Testis (tissue), 3 donors: ENCODE data around the gene RASA3. TPM values are rescaled to one million over a fixed set of nuclear protein-coding genes. Genes with fewer than 3 reads are reported as not detected.

Experiments used
- DNase-seq: peaks from one replicate; pipeline ENCODE4 v3.0.0-alpha.2; 2019
- H3K27ac ChIP-seq, 2 donors: fragments of 200-600 bp; sonication (generic); one replicate each; pipeline ENCODE4 v1.5.1; 2019
- H3K27me3 ChIP-seq: fragments of 200-600 bp; sonication (generic); one replicate; pipeline ENCODE4 v1.5.1; 2019
- H3K36me3 ChIP-seq: fragments of 200-600 bp; sonication (generic); one replicate; pipeline ENCODE4 v1.5.1; 2017; ENCODE audit warnings: low read depth; ENCODE audit errors: missing control alignments
- H3K4me1 ChIP-seq: fragments of 200-600 bp; sonication (generic); one replicate; pipeline ENCODE4 v1.5.1; 2019
- H3K4me3 ChIP-seq, 2 donors: fragments of 200-600 bp; sonication (generic); one replicate each; pipeline ENCODE4 v1.5.1; 2017 to 2019
- H3K9me3 ChIP-seq: fragments of 200-600 bp; sonication (generic); one replicate; pipeline ENCODE4 v1.5.1; 2017
- CTCF ChIP-seq, 3 experiments: fragments of 450-650 bp in 2 of 3; fragments of 200-600 bp in 1 of 3; sonication (generic) in 1 of 3; IDR thresholded peaks; one replicate each; pipeline ENCODE4 v1.5.1; 2016 to 2019; ENCODE audit warnings: antibody characterized with exemption in 3 of 3, mild to moderate bottlenecking in 2 of 3, moderate library complexity in 1 of 3
- POLR2A ChIP-seq: fragments of 450-650 bp; IDR thresholded peaks from one replicate; pipeline ENCODE4 v1.6.1; 2017; ENCODE audit warnings: antibody characterized with exemption, mild to moderate bottlenecking, moderate library complexity
- WGBS, 2 donors: methylation state at CpG; one replicate each; pipeline ENCODE4 v1.1.5; 2018; 5-methylcytosine and 5-hydroxymethylcytosine counted together
- intact Hi-C: fragments of 100-400 bp; cut with DNase I; formaldehyde crosslinking; loops from one replicate; pipeline ENCODE4 v1.15.1; 2023; ENCODE audit warnings: low total_unique reads
- polyA plus RNA-seq: library from polyadenylated mRNA; stranded (reverse); fragments of 350-450 nt; fragmentation: Illumina TruSeq; extraction: RNeasy Lipid Tissue Mini Kit (QIAGEN cat#74804); gene quantifications from one replicate; pipeline ENCODE4 v1.2.3, GENCODE V29; 2014; ENCODE audit warnings: low read depth, low replicate concordance; ENCODE audit not compliant: insufficient read depth
- total RNA-seq, 2 donors: library from RNA; depleted of rRNA; stranded (reverse); fragments of >200 nt; gene quantifications; one replicate each; pipeline ENCODE4 v1.2.3, GENCODE V29; 2016

RASA3 gene
- total and polyA plus RNA-seq, 3 donors from 2014 or later = 13.2 to 21.6 (median 16.4) TPM

- no peaks in the 10 kb centered on the region for H3K36me3 ChIP-seq
Observed at GRCh38 chr13:114004420-114005205, 127.8 kb downstream of the RASA3 start.

GRCh38 chr13:114002771-114003321 is 129.6 kb downstream of the RASA3 start:
- no peak overlapping the region for H3K4me3 ChIP-seq
- H3K27ac ChIP-seq = no peak overlapping the region
- H3K27me3 ChIP-seq = no peaks in the 10 kb centered on the region
- DNase-seq = no peak
- peaks cover 5% of the 10 kb centered on the region for H3K4me1 ChIP-seq
- no peaks in the 10 kb centered on the region for H3K9me3 ChIP-seq
- WGBS, 2 donors = 91 to 93% methylated on average over 20 to 24 of the region's 24 CpGs
- no peaks in the 10 kb centered on the region for H3K36me3 ChIP-seq
- TF ChIP-seq POLR2A (no peak), CTCF (IDR thresholded peaks at IDR 0.05) (no peak)
- intact Hi-C loops = no loop called here

More at GRCh38 chr13:114004420-114005205, 127.8 kb downstream of the RASA3 start:
- 91% methylated on average over 39 to 41 of the region's 41 CpGs for WGBS, 2 donors
- intact Hi-C loops = no loop called here
- H3K27ac ChIP-seq = no peak overlapping the region
- TF ChIP-seq POLR2A (no peak), CTCF (IDR thresholded peaks at IDR 0.05) (no peak)
- H3K27me3 ChIP-seq = no peaks in the 10 kb centered on the region
- DNase-seq = no peak
- no peaks in the 10 kb centered on the region for H3K4me1 ChIP-seq
- H3K9me3 ChIP-seq = no peaks in the 10 kb centered on the region
- no peak overlapping the region for H3K4me3 ChIP-seq

- TF ChIP-seq POLR2A = no peak
- TF ChIP-seq CTCF (IDR thresholded peaks at IDR 0.05) = no peak
- Histone ChIP-seq H3K27ac (no peak overlapping the region), H3K4me1 (peaks cover 7% of the 10 kb centered on the region), H3K4me3 (no peak overlapping the region), H3K36me3 (no peaks in the 10 kb centered on the region), H3K9me3 (no peaks in the 10 kb centered on the region), H3K27me3 (no peaks in the 10 kb centered on the region)
- no peak for DNase-seq
- intact Hi-C loops = no loop called here
- WGBS, 2 donors = 92 to 94% methylated on average over 26 to 27 of the region's 27 CpGs
Observed at GRCh38 chr13:114002009-114002544, 130.3 kb downstream of the RASA3 start.

- intact Hi-C loops = no loop called here
- no peak overlapping the region for H3K4me3 ChIP-seq
- WGBS, 2 donors = 88 to 89% methylated on average over 31 to 46 of the region's 46 CpGs
- H3K4me1 ChIP-seq = peaks cover 7% of the 10 kb centered on the region
- no peak for DNase-seq
- no peaks in the 10 kb centered on the region for H3K36me3 ChIP-seq
- TF ChIP-seq POLR2A = no peak
- H3K27me3 ChIP-seq = no peaks in the 10 kb centered on the region
- no peaks in the 10 kb centered on the region for H3K9me3 ChIP-seq
- H3K27ac ChIP-seq = no peak overlapping the region
Observed at GRCh38 chr13:114001331-114002008, 131.0 kb downstream of the RASA3 start.
